Endothelial cell of umbilical vein (primary cell): Measurements from ENCODE around the gene LHPP. TPM values are rescaled to one million over a fixed set of nuclear protein-coding genes. Genes with fewer than 3 reads are reported as not detected.

Experiments used
- BruUV-seq: library from RNA; stranded (reverse); fragments of 400-500 nt; replicated peaks from 2 replicates; lab custom pipeline; 2021; lab: Mats Ljungman, UMichigan
- CTCF ChIA-PET: fragments of 300-600, 350-600 bp; sonication (Branson Sonifier 250); formaldehyde crosslinking; loops from one replicate; lab custom pipeline; 2021; ENCODE audit warnings: antibody characterized with exemption, inconsistent platforms; lab: Charles Lee
- POLR2A ChIA-PET: fragments of 300-600, 350-600 bp; sonication (Branson Sonifier 250); formaldehyde crosslinking; loops from one replicate; lab custom pipeline; 2021; ENCODE audit warnings: antibody characterized with exemption, inconsistent platforms; lab: Charles Lee
- DNase-seq: peaks from one replicate; pipeline ENCODE4 v3.0.0-alpha.2; 2011; ENCODE audit warnings: low read depth, low spot score
- FAIRE-seq: peaks from 2 replicates; lab custom pipeline; 2011; peaks lifted over from hg19 to GRCh38; lab: Jason Lieb, UNC
- H2AFZ ChIP-seq: 2 replicates; pipeline ENCODE4 v1.6.0; 2012; ENCODE audit warnings: low read depth, low read length, control low read depth, inconsistent platforms
- H3K27ac ChIP-seq: 2 replicates; pipeline ENCODE4 v1.5.1; 2011; ENCODE audit warnings: low read depth, mild to moderate bottlenecking, control low read depth, low read length, moderate library complexity; ENCODE audit not compliant: insufficient read depth
- H3K27me3 ChIP-seq, 2 experiments: 2 replicates each; pipeline versions ENCODE4 v1.6.0 to v1.6.1; 2011; ENCODE audit warnings: low read length in 2 of 2, mixed read lengths in 1 of 2; ENCODE audit not compliant: control insufficient read depth in 2 of 2, insufficient read depth in 2 of 2
- H3K36me3 ChIP-seq, 2 experiments: 2 replicates in 1 of 2; 3 replicates in 1 of 2; pipeline ENCODE4 v1.5.1; 2011; ENCODE audit warnings: low read length in 2 of 2, mild to moderate bottlenecking in 1 of 2, moderate library complexity in 1 of 2; ENCODE audit not compliant: control insufficient read depth in 2 of 2, insufficient read depth in 2 of 2; ENCODE audit errors: extremely low read depth in 1 of 2
- H3K4me1 ChIP-seq: 3 replicates; pipeline ENCODE4 v1.5.1; 2011; ENCODE audit warnings: mild to moderate bottlenecking, low read length; ENCODE audit not compliant: control insufficient read depth, insufficient read depth; ENCODE audit errors: extremely low read depth
- H3K4me2 ChIP-seq: 2 replicates; pipeline ENCODE4 v1.6.1; 2011; ENCODE audit warnings: low read length, control low read depth, mixed read lengths; ENCODE audit not compliant: insufficient read depth
- H3K4me3 ChIP-seq, 3 experiments: fragments of 200-600 bp in 1 of 3; sonication (generic), shearing (Covaris generic) in 1 of 3; replicated peaks in 1 of 3; 2 replicates each; pipeline ENCODE4 v1.5.1; 2011 to 2016; ENCODE audit warnings: control low read depth in 3 of 3, low read length in 3 of 3, mild to moderate bottlenecking in 2 of 3, inconsistent platforms in 1 of 3, low read depth in 1 of 3, moderate library complexity in 1 of 3; ENCODE audit not compliant: insufficient read depth in 1 of 3
- H3K79me2 ChIP-seq: 2 replicates; pipeline ENCODE4 v1.6.0; 2012; ENCODE audit warnings: low read length, inconsistent platforms; ENCODE audit not compliant: control insufficient read depth, insufficient read depth
- H3K9ac ChIP-seq: replicated peaks from 2 replicates; pipeline ENCODE3; 2011; ENCODE audit warnings: low read length, control low read depth; ENCODE audit not compliant: insufficient read depth; ENCODE audit errors: extremely low read depth
- H3K9me1 ChIP-seq: replicated peaks from 3 replicates; pipeline ENCODE4 v1.6.0; 2011; ENCODE audit warnings: mild to moderate bottlenecking, low read length; ENCODE audit not compliant: control insufficient read depth, insufficient read depth; ENCODE audit errors: extremely low read depth
- H3K9me3 ChIP-seq: replicated peaks from 2 replicates; pipeline ENCODE4 v1.5.1; 2012; ENCODE audit warnings: low read length, inconsistent platforms; ENCODE audit not compliant: control insufficient read depth, insufficient read depth
- H4K20me1 ChIP-seq: replicated peaks from 2 replicates; pipeline ENCODE3; 2011; ENCODE audit warnings: mild to moderate bottlenecking, low read length; ENCODE audit not compliant: control insufficient read depth, insufficient read depth; ENCODE audit errors: extremely low read depth
- CTCF ChIP-seq, 2 donors: IDR thresholded peaks; 1 replicate in 1 of 2; 2 replicates in 1 of 2; pipeline ENCODE4 v1.5.1; 2011; ENCODE audit warnings: low read length in 2 of 2, mild to moderate bottlenecking in 2 of 2, moderate library complexity in 2 of 2, control low read depth in 1 of 2, inconsistent platforms in 1 of 2, low read depth in 1 of 2; ENCODE audit not compliant: insufficient read depth in 1 of 2; ENCODE audit errors: extremely low read depth in 1 of 2
- EZH2 ChIP-seq: IDR thresholded peaks from 2 replicates; pipeline ENCODE4 v1.6.1; 2012; ENCODE audit warnings: borderline replicate concordance, low read depth, mild to moderate bottlenecking, moderate library complexity, low read length, inconsistent platforms; ENCODE audit not compliant: severe bottlenecking
- MAX ChIP-seq: IDR thresholded peaks from 2 replicates; pipeline ENCODE4 v1.6.1; 2011; ENCODE audit not compliant: insufficient read depth, insufficient read length
- MYC ChIP-seq: IDR thresholded peaks from one replicate; pipeline ENCODE4 v1.6.1; 2011; ENCODE audit warnings: mild to moderate bottlenecking, low read depth, low read length
- POLR2A ChIP-seq: IDR thresholded peaks from 2 replicates; pipeline ENCODE4 v1.6.1; 2012; ENCODE audit warnings: low read depth, mild to moderate bottlenecking, control low read depth, low read length
- dilution Hi-C: fragments of 300-500 bp; cut with MboI; formaldehyde crosslinking; loops from one replicate; pipeline ENCODE4 v1.15.0; 2019; ENCODE audit warnings: low sequenced_read_pairs; ENCODE audit not compliant: extremely low pct_ligation_motif_present
- intact Hi-C: fragments of 100-400 bp; cut with micrococcal nuclease; formaldehyde crosslinking; loops from one replicate; pipeline ENCODE4 v1.10.0; 2022
- polyA plus RNA-seq, 4 experiments: library from polyadenylated mRNA; depleted of rRNA in 3 of 4; stranded (reverse) in 3 of 4; unstranded in 1 of 4; fragments of >200 nt; gene quantifications; 2 replicates each; pipeline versions ENCODE4 v1.2.1 to v1.2.3, GENCODE V29; 2011 to 2012; ENCODE audit warnings: missing spikeins in 1 of 4
- total RNA-seq: library from RNA; stranded (reverse); gene quantifications from 2 replicates; pipeline ENCODE4 v1.2.3, GENCODE V29; 2021

The LHPP gene
- total and polyA plus RNA-seq, 2 donors (not counting 3 experiments of a cell fraction or from before 2014, with no cell fraction given): 5.8 to 11.2 TPM

GRCh38 chr10:124596962-124597845, 135.6 kb downstream of the LHPP start:
- Histone ChIP-seq H3K9me3 (no peaks in the 10 kb centered on the region), H3K27ac (no peak overlapping the region), H3K4me2 (no peak overlapping the region), H3K27me3 (no peaks in the 10 kb centered on the region), H3K36me3 (no peaks in the 10 kb centered on the region), H4K20me1 (no peaks in the 10 kb centered on the region), H2AFZ (no peak overlapping the region), H3K4me3 (no peak overlapping the region), H3K9me1 (no peaks in the 10 kb centered on the region), H3K4me1 (no peaks in the 10 kb centered on the region), H3K9ac (no peak overlapping the region), H3K79me2 (no peaks in the 10 kb centered on the region)
- TF ChIP-seq MAX (no peak), EZH2 (no peak), POLR2A (no peak), CTCF (IDR thresholded peaks at IDR 0.05; ENCODE audit: extremely low read depth in 1 of 2, insufficient read depth in 1 of 2, low read depth in 1 of 2, low read length in 2 of 2) (no peak), MYC (no peak)
- no peak for DNase-seq
- no TSS peak for BruUV-seq
- no peak for FAIRE-seq
- intact Hi-C loops: no loop called here
- POLR2A ChIA-PET: no interaction called here
- dilution Hi-C loops: no loop called here
- CTCF ChIA-PET: interaction anchor here (0.6 kb wide), 1 partner anchor 96 kb away, joined by 3 read pairs; no protein-coding TSS in a partner anchor
